GM18870 (cell line): ENCODE results near the gene IL17REL.
"Not testable (repeated sequence)": the region's sequence is repeated elsewhere in the genome, so short reads cannot be mapped to it uniquely, and the experiment has no call there.

Experiments
- ATAC-seq: cut with Tn5 transposase; IDR thresholded peaks from one replicate; pipeline ENCODE4 v1.9.1; 2021; ENCODE audit warnings: moderate library complexity; ENCODE audit not compliant: unreplicated experiment

Gene IL17REL

GRCh38 chr22:49993649-49994360 lies 18.8 kb downstream of the IL17REL start:
- ATAC-seq, result no peak

GRCh38 chr22:49992921-49993648 lies 19.5 kb downstream of the IL17REL start:
- no peak for ATAC-seq

- no peak for ATAC-seq
Observed at GRCh38 chr22:49991907-49992533, 20.5 kb downstream of the IL17REL start.

- no peak for ATAC-seq
Observed at GRCh38 chr22:49991167-49991566, 21.4 kb downstream of the IL17REL start.

GRCh38 chr22:49989826-49990225 lies 22.7 kb downstream of the IL17REL start:
- not testable (repeated sequence) for ATAC-seq

- no peak for ATAC-seq
Observed at GRCh38 chr22:49986325-49986724, 26.2 kb downstream of the IL17REL start.

GRCh38 chr22:49983148-49984042 lies 29.2 kb downstream of the IL17REL start:
- no peak for ATAC-seq

- ATAC-seq, result not testable (repeated sequence)
Observed at GRCh38 chr22:49981799-49982198, 30.8 kb downstream of the IL17REL start.

GRCh38 chr22:49979587-49980264 lies 32.8 kb downstream of the IL17REL start:
- no peak for ATAC-seq

GRCh38 chr22:49977578-49977977 lies 35.0 kb downstream of the IL17REL start:
- ATAC-seq, result no peak

GRCh38 chr22:49976439-49977175 lies 36.0 kb downstream of the IL17REL start:
- ATAC-seq, result no peak

- ATAC-seq, result no peak
Observed at GRCh38 chr22:49975543-49976389, 36.8 kb downstream of the IL17REL start.

GRCh38 chr22:49973018-49973961 lies 39.3 kb downstream of the IL17REL start:
- no peak for ATAC-seq

GRCh38 chr22:49972163-49973017 lies 40.2 kb downstream of the IL17REL start:
- ATAC-seq, result no peak

GRCh38 chr22:49971232-49972162 lies 41.1 kb downstream of the IL17REL start:
- ATAC-seq, result peak; percentile 5
